Measurements from ENCODE around the gene ZNF280C. TPM values are rescaled to one million over a fixed set of nuclear protein-coding genes. Genes with fewer than 3 reads are reported as not detected.

Gene ZNF280C
- total RNA-seq, 6 experiments from 2014 or later: 5.6 to 7.1 (median 6.6) TPM

GRCh38 chrX:130299279-130300009, 30.7 kb upstream of the ZNF280C start:
- Mint-ChIP-seq H3K27me3 (ENCODE audit: insufficient read depth) (peaks cover 1% of the 10 kb centered on the region; the same call in 1 of the 2 replicates), H3K4me3 (no peak overlapping the region), H3K4me1 (ENCODE audit: low read depth) (peaks cover 14% of the 10 kb centered on the region), H3K9me3 (no peaks in the 10 kb centered on the region), H3K27ac (no peak overlapping the region), H3K36me3 (ENCODE audit: low read depth) (no peaks in the 10 kb centered on the region)
- TF ChIP-seq CTCF (IDR thresholded peaks at IDR 0.05): no peak
- DNase-seq: no peak

GRCh38 chrX:130296743-130297142, 28.0 kb upstream of the ZNF280C start:
- TF ChIP-seq CTCF (IDR thresholded peaks at IDR 0.05): no peak
- DNase-seq: peak; percentile 1
- Mint-ChIP-seq H3K4me3 (peak overlapping the region; percentile 20; the same call in 1 of the 2 replicates), H3K4me1 (ENCODE audit: low read depth) (peaks cover 14% of the 10 kb centered on the region), H3K9me3 (no peaks in the 10 kb centered on the region), H3K27ac (0 out of 2 replicates have a peak overlapping the region, but pooled peaks have one; percentile 11), H3K36me3 (ENCODE audit: low read depth) (no peaks in the 10 kb centered on the region), H3K27me3 (ENCODE audit: insufficient read depth) (peaks cover 1% of the 10 kb centered on the region; the same call in 1 of the 2 replicates)

GRCh38 chrX:130296297-130296678, 27.6 kb upstream of the ZNF280C start:
- no peak for DNase-seq
- Mint-ChIP-seq H3K4me3 (no peak overlapping the region), H3K36me3 (ENCODE audit: low read depth) (no peaks in the 10 kb centered on the region), H3K27ac (no peak overlapping the region), H3K27me3 (ENCODE audit: insufficient read depth) (peaks cover 1% of the 10 kb centered on the region; the same call in 1 of the 2 replicates), H3K9me3 (no peaks in the 10 kb centered on the region), H3K4me1 (ENCODE audit: low read depth) (peaks cover 14% of the 10 kb centered on the region)
- no peak for TF ChIP-seq CTCF (IDR thresholded peaks at IDR 0.05)

GRCh38 chrX:130295519-130296296, 27.0 kb upstream of the ZNF280C start:
- no peak overlapping the region for H3K4me3 Mint-ChIP-seq
- H3K27ac Mint-ChIP-seq: no peak overlapping the region
- no peak for TF ChIP-seq CTCF (IDR thresholded peaks at IDR 0.05)
- peaks cover 1% of the 10 kb centered on the region; the same call in 1 of the 2 replicates for H3K27me3 Mint-ChIP-seq (ENCODE audit: insufficient read depth)
- H3K36me3 Mint-ChIP-seq (ENCODE audit: low read depth): no peaks in the 10 kb centered on the region
- peaks cover 14% of the 10 kb centered on the region for H3K4me1 Mint-ChIP-seq (ENCODE audit: low read depth)
- H3K9me3 Mint-ChIP-seq: no peaks in the 10 kb centered on the region
- DNase-seq: no peak

- Mint-ChIP-seq H3K27ac (no peak overlapping the region), H3K36me3 (ENCODE audit: low read depth) (no peaks in the 10 kb centered on the region), H3K9me3 (no peaks in the 10 kb centered on the region), H3K27me3 (ENCODE audit: insufficient read depth) (no peaks in the 10 kb centered on the region; the same call in 1 of the 2 replicates), H3K4me3 (peak overlapping the region; percentile 71; the same call in 1 of the 2 replicates), H3K4me1 (ENCODE audit: low read depth) (peaks cover 5% of the 10 kb centered on the region; the same call in 1 of the 2 replicates)
- no peak for TF ChIP-seq CTCF (IDR thresholded peaks at IDR 0.05)
- DNase-seq: no peak
Observed at GRCh38 chrX:130287071-130287770, 18.5 kb upstream of the ZNF280C start.

All from HFFc6 (cell line).